ENCODE measurements around the gene AIG1. TPM values are rescaled to one million over a fixed set of nuclear protein-coding genes. Genes with fewer than 3 reads are reported as not detected.
A peak's percentile ranks its signal among the peaks of the same experiment; 100 is the strongest.

AIG1 gene
- total and polyA plus RNA-seq, 2 of the 13 experiments (the other 11 are each of a cell fraction or from before 2014, with no cell fraction given) = 115 to 197 TPM

- TF ChIP-seq PITX1 (CRISPR knock-in tag; IDR thresholded peaks at IDR 0.05) (peak; percentile 41; the same call in 1 of the 2 replicates), NFATC3 (CRISPR knock-in tag; IDR thresholded peaks at IDR 0.05) (peak; percentile 79; the same call in 1 of the 2 replicates), FOXK1 (CRISPR knock-in tag; IDR thresholded peaks at IDR 0.05; ENCODE audit: borderline replicate concordance, low read depth) (peak; percentile 44; the same call in 1 of the 2 replicates), ZNF383 (CRISPR knock-in tag; IDR thresholded peaks at IDR 0.05; ENCODE audit: borderline replicate concordance) (peak; percentile 93), ZFX (CRISPR knock-in tag; IDR thresholded peaks at IDR 0.05; ENCODE audit: low read depth) (peak; percentile 87), ARID4A (CRISPR knock-in tag; IDR thresholded peaks at IDR 0.05; ENCODE audit: borderline replicate concordance) (peak; percentile 70; the same call in 1 of the 2 replicates), ZBTB25 (CRISPR knock-in tag; IDR thresholded peaks at IDR 0.05) (0 out of 2 replicates have a peak, but pooled peaks have one; percentile 8), CBX2 (IDR thresholded peaks at IDR 0.05; ENCODE audit: low read depth, low read length) (no peak), CBX2 (CRISPR knock-in tag; IDR thresholded peaks at IDR 0.05; ENCODE audit: low read depth) (no peak), DMAP1 (CRISPR knock-in tag; IDR thresholded peaks at IDR 0.05) (peak; percentile 84), SALL1 (CRISPR knock-in tag; IDR thresholded peaks at IDR 0.05) (peak; percentile 7; the same call in 1 of the 2 replicates), HNRNPH1 (optimal IDR thresholded peaks at IDR 0.05; ENCODE audit: low read depth, low read length) (no peak), NONO (IDR thresholded peaks at IDR 0.05) (no peak), NONO (CRISPR knock-in tag; conservative IDR thresholded peaks at IDR 0.05) (0 out of 2 replicates have a peak, but pooled peaks have one; percentile 44), MAX (IDR thresholded peaks at IDR 0.05) (peak; percentile 90), NFKBIZ (CRISPR knock-in tag; IDR thresholded peaks at IDR 0.05) (no peak; the same call in 1 of the 2 replicates), ESRRA (CRISPR knock-in tag; IDR thresholded peaks at IDR 0.05; ENCODE audit: low read depth) (peak; percentile 40; the same call in 1 of the 2 replicates), E2F5 (CRISPR knock-in tag; conservative IDR thresholded peaks at IDR 0.05) (0 out of 2 replicates have a peak, but pooled peaks have one; percentile 11), FOSL1 (CRISPR knock-in tag; IDR thresholded peaks at IDR 0.05; ENCODE audit: borderline replicate concordance) (no peak), ELF4 (CRISPR knock-in tag; IDR thresholded peaks at IDR 0.05; ENCODE audit: borderline replicate concordance) (0 out of 2 replicates have a peak, but pooled peaks have one; percentile 50), ARNT2 (CRISPR knock-in tag; IDR thresholded peaks at IDR 0.05; ENCODE audit: low read depth) (peak; percentile 51; the same call in 1 of the 2 replicates), KDM4B (CRISPR knock-in tag; IDR thresholded peaks at IDR 0.05) (peak; percentile 38; the same call in 1 of the 2 replicates), NAIF1 (CRISPR knock-in tag; IDR thresholded peaks at IDR 0.05; ENCODE audit: borderline replicate concordance) (no peak), FOXC1 (CRISPR knock-in tag; IDR thresholded peaks at IDR 0.05; ENCODE audit: borderline replicate concordance) (peak; percentile 18; the same call in 1 of the 2 replicates)
These were observed at the start of gene AIG1 (continued) for GRCh38 chr6:143060806-143061596.

All from HepG2 (cell line).